Activated T-cell treated with anti-CD3 and anti-CD28 coated beads, Interleukin-2, amount 50 U/mL, for 4 hours (primary cell): ENCODE results near the gene DES. TPM values are rescaled to one million over a fixed set of nuclear protein-coding genes. Genes with fewer than 3 reads are reported as not detected.

Source experiments
- ATAC-seq, 2 donors: fragments of 200-7000 bp; cut with Tn5 transposase; one replicate each; pipeline ENCODE4 v1.10.0; 2021
- DNase-seq: peaks from one replicate; pipeline ENCODE4 v3.0.0-alpha.2; 2020
- H3K27me3 Mint-ChIP-seq: one replicate; pipeline ENCODE4 v1.8.0; 2021; ENCODE audit warnings: low read depth, mixed read lengths
- H3K36me3 Mint-ChIP-seq: one replicate; pipeline ENCODE4 v1.8.0; 2022; ENCODE audit warnings: mixed read lengths; ENCODE audit not compliant: insufficient read depth
- H3K4me1 Mint-ChIP-seq: one replicate; pipeline ENCODE4 v1.8.0; 2021; ENCODE audit warnings: low read depth, mixed read lengths
- H3K4me3 Mint-ChIP-seq: one replicate; pipeline ENCODE4 v1.8.0; 2021; ENCODE audit warnings: mild to moderate bottlenecking, moderate library complexity, mixed read lengths
- H3K9me3 Mint-ChIP-seq: one replicate; pipeline ENCODE4 v1.8.0; 2021; ENCODE audit warnings: mixed read lengths
- total RNA-seq, 3 donors: library from RNA; stranded (reverse); gene quantifications; one replicate each; pipeline ENCODE4 v1.2.1, GENCODE V29; 2021

DES gene
- under 1 TPM; 0.49 to 0.61 (median 0.58) TPM for total RNA-seq

DNA sequence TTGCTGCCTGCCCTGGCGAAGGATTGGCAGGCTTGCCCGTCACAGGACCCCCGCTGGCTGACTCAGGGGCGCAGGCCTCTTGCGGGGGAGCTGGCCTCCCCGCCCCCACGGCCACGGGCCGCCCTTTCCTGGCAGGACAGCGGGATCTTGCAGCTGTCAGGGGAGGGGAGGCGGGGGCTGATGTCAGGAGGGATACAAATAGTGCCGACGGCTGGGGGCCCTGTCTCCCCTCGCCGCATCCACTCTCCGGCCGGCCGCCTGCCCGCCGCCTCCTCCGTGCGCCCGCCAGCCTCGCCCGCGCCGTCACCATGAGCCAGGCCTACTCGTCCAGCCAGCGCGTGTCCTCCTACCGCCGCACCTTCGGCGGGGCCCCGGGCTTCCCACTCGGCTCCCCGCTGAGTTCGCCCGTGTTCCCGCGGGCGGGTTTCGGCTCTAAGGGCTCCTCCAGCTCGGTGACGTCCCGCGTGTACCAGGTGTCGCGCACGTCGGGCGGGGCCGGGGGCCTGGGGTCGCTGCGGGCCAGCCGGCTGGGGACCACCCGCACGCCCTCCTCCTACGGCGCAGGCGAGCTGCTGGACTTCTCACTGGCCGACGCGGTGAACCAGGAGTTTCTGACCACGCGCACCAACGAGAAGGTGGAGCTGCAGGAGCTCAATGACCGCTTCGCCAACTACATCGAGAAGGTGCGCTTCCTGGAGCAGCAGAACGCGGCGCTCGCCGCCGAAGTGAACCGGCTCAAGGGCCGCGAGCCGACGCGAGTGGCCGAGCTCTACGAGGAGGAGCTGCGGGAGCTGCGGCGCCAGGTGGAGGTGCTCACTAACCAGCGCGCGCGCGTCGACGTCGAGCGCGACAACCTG is at the start of gene DES:
Gene DES (plus strand): TSS at position 223 of the 857 bp plus-strand sequence. CDS start 86 bp downstream, at position 309.
- H3K36me3 Mint-ChIP-seq = no peaks in the 10 kb centered on the region

DNA sequence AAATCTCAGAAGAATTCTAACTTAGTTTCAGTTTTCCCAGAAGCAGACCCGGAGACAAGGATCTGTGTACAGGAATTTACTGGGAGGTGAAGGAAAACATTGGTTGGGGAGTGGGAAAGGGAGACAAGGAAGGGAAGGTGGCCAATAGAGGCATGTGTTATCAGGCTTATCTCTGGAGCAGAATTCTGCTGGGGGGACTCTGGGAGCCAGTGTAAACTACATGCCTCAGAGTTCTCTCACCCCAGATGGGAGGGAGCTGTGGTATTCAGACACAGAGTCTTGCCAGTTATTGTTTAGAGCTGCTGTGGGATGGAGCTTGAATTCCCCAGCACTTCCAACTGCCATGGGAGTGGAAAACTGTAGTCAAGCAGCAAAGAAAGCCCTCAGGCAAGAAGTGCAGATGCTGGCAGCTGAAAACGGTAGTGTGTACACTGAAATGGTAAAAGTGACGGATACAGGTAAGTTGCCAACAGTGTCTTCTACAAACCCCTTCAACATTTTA is 49.4 kb upstream of the DES start:
- no peaks in the 10 kb centered on the region for H3K4me1 Mint-ChIP-seq
- H3K9me3 Mint-ChIP-seq = no peaks in the 10 kb centered on the region
- no peak overlapping the region for H3K4me3 Mint-ChIP-seq
- peaks cover 7% of the 10 kb centered on the region for H3K36me3 Mint-ChIP-seq
- no peak for DNase-seq
- no peaks in the 10 kb centered on the region for H3K27me3 Mint-ChIP-seq
- no peak for ATAC-seq

More for the DNA sequence above, at the start of gene DES:
- ATAC-seq (peak in 1 of 2 donors; percentile 43), DNase-seq (no peak)
- Mint-ChIP-seq H3K4me1 (no peaks in the 10 kb centered on the region), H3K27me3 (peaks cover 39% of the 10 kb centered on the region), H3K4me3 (no peak within 1 kb of the TSS), H3K9me3 (no peaks in the 10 kb centered on the region)

DNA sequence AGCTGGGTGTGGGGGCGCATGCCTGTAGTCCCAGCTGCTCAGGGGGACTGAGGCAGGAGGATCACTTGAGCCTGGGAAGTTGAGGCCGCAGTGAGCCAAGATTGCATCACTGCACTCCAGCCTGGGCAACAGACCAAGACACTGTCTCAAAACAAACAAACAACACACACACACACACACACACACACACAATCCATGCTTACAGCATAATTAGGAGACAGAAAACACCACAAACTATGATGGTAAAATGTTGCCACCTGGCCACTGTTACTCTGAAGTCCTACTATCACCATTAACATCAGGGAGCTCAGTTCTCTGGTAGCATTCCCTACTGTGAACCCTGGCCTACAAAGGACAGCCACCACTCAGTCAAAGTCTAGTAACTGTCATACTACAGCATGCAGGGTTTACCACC is 48.7 kb upstream of the DES start:
- H3K36me3 Mint-ChIP-seq = peaks cover 14% of the 10 kb centered on the region
- ATAC-seq (no peak), DNase-seq (no peak)
- no peaks in the 10 kb centered on the region for H3K4me1 Mint-ChIP-seq
- no peaks in the 10 kb centered on the region for H3K9me3 Mint-ChIP-seq
- H3K27me3 Mint-ChIP-seq = no peaks in the 10 kb centered on the region
- no peak overlapping the region for H3K4me3 Mint-ChIP-seq

DNA sequence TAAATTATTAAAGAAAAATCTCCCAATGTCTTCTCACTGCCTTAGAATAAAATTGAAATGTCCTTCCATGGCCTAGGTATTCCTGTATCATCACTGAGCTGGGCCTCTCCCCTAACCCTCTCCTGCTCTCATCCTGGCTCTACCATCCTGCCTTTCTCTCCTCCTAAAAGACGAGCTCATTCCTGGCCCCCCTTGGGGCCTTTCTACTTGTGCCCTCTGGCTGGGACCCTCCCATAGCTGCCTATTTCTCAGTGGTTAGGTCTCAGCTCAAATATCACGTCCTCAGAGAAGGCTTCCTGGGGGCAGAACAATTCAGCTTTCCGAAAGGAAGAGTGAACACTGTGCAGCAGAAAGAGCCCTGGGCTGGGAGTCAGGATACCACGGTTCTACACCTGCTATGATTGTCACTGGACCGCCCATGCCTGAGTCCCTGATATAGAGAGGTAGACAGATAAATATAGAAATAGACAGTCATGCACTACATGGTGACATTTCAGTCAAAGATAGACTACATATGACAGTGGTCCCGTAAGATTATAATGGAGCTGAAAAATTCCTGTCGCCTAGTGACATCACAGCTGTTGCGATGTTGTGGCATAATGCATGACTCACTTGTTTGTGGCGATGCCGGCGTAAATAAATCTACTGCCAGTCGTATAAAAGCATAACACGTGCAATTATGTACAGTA is 39.9 kb upstream of the DES start:
- no peak overlapping the region for H3K4me3 Mint-ChIP-seq
- peaks cover 35% of the 10 kb centered on the region for H3K36me3 Mint-ChIP-seq
- no peaks in the 10 kb centered on the region for H3K4me1 Mint-ChIP-seq
- ATAC-seq = no peak
- H3K27me3 Mint-ChIP-seq = no peaks in the 10 kb centered on the region
- no peaks in the 10 kb centered on the region for H3K9me3 Mint-ChIP-seq
- DNase-seq = no peak

DNA sequence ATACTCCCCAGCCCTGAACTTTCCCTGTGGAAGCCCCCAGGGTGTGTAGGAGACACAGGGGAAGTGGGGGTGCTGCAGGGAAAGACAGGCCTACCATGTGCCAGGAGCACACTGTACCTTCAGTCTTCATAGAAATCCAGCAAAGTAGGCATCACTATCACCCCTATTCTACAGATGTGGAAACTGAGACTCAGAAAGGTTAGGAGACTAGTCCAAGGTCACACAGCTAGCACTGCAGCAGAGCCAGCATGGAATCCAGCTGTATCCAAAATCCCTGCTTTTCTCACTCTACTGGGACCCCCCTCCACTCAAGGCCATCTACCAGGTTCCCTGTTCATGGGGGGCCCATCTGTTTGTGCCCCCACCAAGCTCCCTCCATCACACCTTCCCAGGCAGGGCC is 37.3 kb upstream of the DES start:
- no peaks in the 10 kb centered on the region for H3K27me3 Mint-ChIP-seq
- H3K36me3 Mint-ChIP-seq = peaks cover 36% of the 10 kb centered on the region
- no peaks in the 10 kb centered on the region for H3K9me3 Mint-ChIP-seq
- DNase-seq = no peak
- H3K4me3 Mint-ChIP-seq = no peak overlapping the region
- peaks cover 7% of the 10 kb centered on the region for H3K4me1 Mint-ChIP-seq
- ATAC-seq = no peak

- Mint-ChIP-seq H3K4me3 (no peak overlapping the region), H3K9me3 (no peaks in the 10 kb centered on the region), H3K4me1 (peaks cover 10% of the 10 kb centered on the region), H3K36me3 (peaks cover 40% of the 10 kb centered on the region), H3K27me3 (no peaks in the 10 kb centered on the region)
- ATAC-seq = no peak
- no peak for DNase-seq
Measured at GRCh38 chr2:219381448-219381847, 36.7 kb upstream of the DES start.

- Mint-ChIP-seq H3K9me3 (no peaks in the 10 kb centered on the region), H3K4me3 (no peak overlapping the region), H3K4me1 (peaks cover 23% of the 10 kb centered on the region), H3K27me3 (no peaks in the 10 kb centered on the region), H3K36me3 (peaks cover 36% of the 10 kb centered on the region)
- DNase-seq (no peak), ATAC-seq (no peak)
Measured at GRCh38 chr2:219384083-219384713, 34.0 kb upstream of the DES start.

DNA sequence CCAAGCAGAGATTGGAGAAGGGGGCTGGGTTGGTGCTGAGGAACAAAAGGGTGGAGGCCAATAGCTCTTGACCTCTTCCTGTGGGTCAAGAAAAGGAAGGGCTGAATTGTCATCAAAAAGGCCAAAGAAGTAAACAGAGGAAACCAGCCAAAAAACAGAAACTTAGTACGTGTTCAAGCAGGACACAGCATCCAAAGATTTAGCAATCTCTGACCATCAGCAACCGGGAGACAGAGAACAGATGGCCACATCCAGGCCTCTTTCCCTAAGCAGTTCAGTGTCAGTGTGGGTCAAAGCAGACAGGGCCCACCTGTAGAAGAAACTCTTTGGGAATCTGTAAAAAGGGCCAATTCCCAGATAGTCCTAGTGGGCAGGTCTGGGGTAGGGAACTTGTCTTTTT is 33.3 kb upstream of the DES start:
- peak overlapping the region; percentile 38 for H3K4me3 Mint-ChIP-seq
- DNase-seq = no peak
- peaks cover 23% of the 10 kb centered on the region for H3K4me1 Mint-ChIP-seq
- peaks cover 36% of the 10 kb centered on the region for H3K36me3 Mint-ChIP-seq
- H3K27me3 Mint-ChIP-seq = no peaks in the 10 kb centered on the region
- H3K9me3 Mint-ChIP-seq = no peaks in the 10 kb centered on the region
- no peak for ATAC-seq

GRCh38 chr2:219385958-219386520 is 32.1 kb upstream of the DES start:
- Mint-ChIP-seq H3K9me3 (no peaks in the 10 kb centered on the region), H3K4me3 (peak overlapping the region; percentile 96), H3K36me3 (peaks cover 32% of the 10 kb centered on the region), H3K27me3 (no peaks in the 10 kb centered on the region), H3K4me1 (peaks cover 23% of the 10 kb centered on the region)
- ATAC-seq = no peak
- no peak for DNase-seq

DNA sequence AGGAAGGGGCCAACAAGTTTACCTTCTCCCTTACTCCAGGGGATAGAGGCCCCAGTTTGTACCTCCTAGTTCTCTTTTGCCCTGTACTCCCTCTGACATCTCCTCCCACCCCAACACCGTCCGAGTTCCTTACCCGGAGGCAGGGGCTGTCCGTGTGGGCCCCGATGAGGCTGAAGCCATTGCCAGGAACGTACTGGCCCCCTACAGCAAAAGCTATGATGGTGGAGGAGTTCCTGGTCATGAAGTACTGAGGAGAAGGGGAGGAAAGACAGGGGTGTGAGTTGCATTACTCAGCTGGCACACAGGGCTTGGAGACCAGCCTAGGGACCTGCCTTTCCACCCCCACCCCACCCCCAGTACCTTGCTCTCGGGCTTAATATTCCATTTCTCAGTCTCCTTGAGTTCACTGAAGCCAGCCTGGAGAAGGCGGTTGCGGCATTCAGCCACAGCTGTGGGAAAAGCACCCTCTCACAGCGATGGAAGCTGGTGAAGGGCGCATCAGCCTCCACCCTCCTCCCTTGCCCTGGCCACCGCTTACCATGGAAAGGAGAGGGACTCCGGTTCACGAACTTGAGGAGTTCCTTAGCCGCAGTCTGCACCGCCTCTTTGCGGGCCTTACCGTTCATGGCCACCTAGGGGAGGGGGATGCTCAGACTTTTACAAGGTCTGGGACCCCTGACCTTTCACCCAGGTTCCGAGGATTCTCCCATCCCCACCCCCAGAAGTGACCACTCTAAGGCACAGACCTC is 31.5 kb upstream of the DES start:
- Mint-ChIP-seq H3K36me3 (peaks cover 26% of the 10 kb centered on the region), H3K4me1 (peaks cover 23% of the 10 kb centered on the region), H3K4me3 (peak overlapping the region; percentile 96), H3K9me3 (no peaks in the 10 kb centered on the region), H3K27me3 (no peaks in the 10 kb centered on the region)
- DNase-seq = no peak
- ATAC-seq = no peak

DNA sequence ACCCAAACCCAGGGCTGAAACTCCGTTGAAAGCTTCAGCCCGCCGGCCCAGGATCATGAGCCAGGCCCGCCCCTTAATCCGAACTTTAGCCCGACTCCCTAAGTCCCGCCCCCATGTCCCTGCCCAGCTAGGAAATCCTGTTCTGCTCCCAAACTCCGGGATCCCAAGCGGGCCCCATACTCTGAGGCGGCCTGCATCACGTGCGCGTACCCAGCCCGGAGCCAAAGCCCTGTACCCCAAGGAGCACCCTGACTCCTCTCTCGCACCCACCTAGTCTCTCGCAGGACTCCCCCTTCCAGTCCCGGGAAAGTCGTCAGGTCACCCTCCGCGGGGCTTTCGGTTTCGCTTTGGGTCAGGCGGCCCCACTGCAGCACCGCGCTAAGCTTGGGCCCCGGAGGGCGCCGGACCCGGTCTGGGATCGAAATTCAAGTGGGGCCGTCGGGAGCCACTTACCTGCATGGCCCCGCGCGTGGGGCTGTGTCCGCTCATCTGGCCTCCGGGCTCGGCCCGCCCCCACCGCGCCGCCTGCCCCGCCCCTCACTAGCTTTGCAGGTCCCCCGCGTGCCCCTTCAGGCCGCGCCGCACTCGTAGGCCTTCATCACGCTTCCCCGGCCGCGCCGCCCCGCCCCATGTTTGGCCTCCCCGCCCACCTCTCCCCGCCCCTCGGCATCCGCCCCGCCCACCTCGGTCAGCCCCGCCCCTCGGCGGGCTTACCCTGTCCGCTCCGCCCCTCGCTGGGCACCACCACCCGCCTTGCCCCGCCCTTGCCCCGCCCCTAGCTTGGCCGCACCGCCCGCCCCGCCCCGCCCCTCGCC is 30.7 kb upstream of the DES start, which contains the start of gene DNPEP:
Gene DNPEP (minus strand): TSS at position 607 of the 815 bp plus-strand sequence. CDS start 118 bp downstream, at position 489.
- peaks cover 23% of the 10 kb centered on the region for H3K4me1 Mint-ChIP-seq
- H3K36me3 Mint-ChIP-seq = peaks cover 23% of the 10 kb centered on the region
- ATAC-seq = peak; percentile 57 to 65
- H3K4me3 Mint-ChIP-seq = peak within 1 kb of the TSS; percentile 96
- no peaks in the 10 kb centered on the region for H3K27me3 Mint-ChIP-seq
- H3K9me3 Mint-ChIP-seq = no peaks in the 10 kb centered on the region
- DNase-seq = peak; percentile 97

- ATAC-seq (peak; percentile 76 to 78), DNase-seq (peak; percentile 99)
- Mint-ChIP-seq H3K9me3 (no peaks in the 10 kb centered on the region), H3K4me1 (peaks cover 23% of the 10 kb centered on the region), H3K27me3 (no peaks in the 10 kb centered on the region), H3K36me3 (peaks cover 20% of the 10 kb centered on the region), H3K4me3 (peak overlapping the region; percentile 96)
Measured at GRCh38 chr2:219388121-219388906, 29.9 kb upstream of the DES start.
